ENCODE data around the gene SMAD7. TPM values are rescaled to one million over a fixed set of nuclear protein-coding genes. Genes with fewer than 3 reads are reported as not detected.

Gene SMAD7
- polyA plus RNA-seq, 4 donors = 17.2 to 64.1 (median 21.2) TPM

- FAIRE-seq (no peak), DNase-seq (no peak)
- peaks cover 0 to 12% (median 0%) of the 10 kb centered on the region in 3 donors for H3K36me3 ChIP-seq (ENCODE audit: control insufficient read depth in 3 of 3, insufficient read depth in 2 of 3, low read depth in 1 of 3, low read length in 3 of 3)
- no peaks in the 10 kb centered on the region for H3K9me3 ChIP-seq (ENCODE audit: control insufficient read depth in 2 of 2, insufficient read depth in 1 of 2, low read depth in 1 of 2, low read length in 1 of 2)
- WGBS, 3 donors = 50 to 57% (median 51%) methylated on average over 19 of the region's 19 CpGs
- H3K27ac ChIP-seq (ENCODE audit: low read depth in 1 of 3, low read length in 2 of 3) = peak overlapping the region; percentile 78 to 99 (median 99)
- no peaks in the 10 kb centered on the region for H3K27me3 ChIP-seq (ENCODE audit: control insufficient read depth in 3 of 3, insufficient read depth in 3 of 3, low read length in 3 of 3)
- H3K4me3 ChIP-seq (ENCODE audit: low read depth in 1 of 3, low read length in 3 of 3) = peak overlapping the region; percentile 56 to 85 (median 68)
- H3K4me1 ChIP-seq (ENCODE audit: control insufficient read depth in 3 of 3, insufficient read depth in 2 of 3, low read depth in 1 of 3, low read length in 2 of 3) = peaks cover 3 to 24% (median 10%) of the 10 kb centered on the region in 3 donors
Observed at GRCh38 chr18:48953104-48953706, 2.4 kb upstream of the SMAD7 start.

GRCh38 chr18:48952287-48953103 lies 1.7 kb upstream of the SMAD7 start:
- DNase-seq (peak; percentile 78 to 93), FAIRE-seq (no peak)
- Histone ChIP-seq H3K27me3 (ENCODE audit: control insufficient read depth in 3 of 3, insufficient read depth in 3 of 3, low read length in 3 of 3) (no peaks in the 10 kb centered on the region), H3K4me1 (ENCODE audit: control insufficient read depth in 3 of 3, insufficient read depth in 2 of 3, low read depth in 1 of 3, low read length in 2 of 3) (peaks cover 3 to 22% (median 15%) of the 10 kb centered on the region in 3 donors), H3K9me3 (ENCODE audit: control insufficient read depth in 2 of 2, insufficient read depth in 1 of 2, low read depth in 1 of 2, low read length in 1 of 2) (no peaks in the 10 kb centered on the region), H3K4me3 (ENCODE audit: low read depth in 1 of 3, low read length in 3 of 3) (peak overlapping the region; percentile 56 to 85 (median 68)), H3K27ac (ENCODE audit: low read depth in 1 of 3, low read length in 2 of 3) (peak overlapping the region; percentile 78 to 99 (median 99)), H3K36me3 (ENCODE audit: control insufficient read depth in 3 of 3, insufficient read depth in 2 of 3, low read depth in 1 of 3, low read length in 3 of 3) (peaks cover 0 to 19% (median 2%) of the 10 kb centered on the region in 3 donors)
- WGBS, 3 donors = 1% methylated on average over 61 to 67 of the region's 67 CpGs

GRCh38 chr18:48951448-48952286 lies 902 bp upstream of the SMAD7 start:
- H3K9me3 ChIP-seq (ENCODE audit: control insufficient read depth in 2 of 2, insufficient read depth in 1 of 2, low read depth in 1 of 2, low read length in 1 of 2) = no peaks in the 10 kb centered on the region
- H3K4me1 ChIP-seq (ENCODE audit: control insufficient read depth in 3 of 3, insufficient read depth in 2 of 3, low read depth in 1 of 3, low read length in 2 of 3) = peaks cover 3 to 29% (median 22%) of the 10 kb centered on the region in 3 donors
- peak overlapping the region; percentile 85 to 95 (median 91) for H3K4me3 ChIP-seq (ENCODE audit: low read depth in 1 of 3, low read length in 3 of 3)
- DNase-seq = peak; percentile 90 to 95
- FAIRE-seq = no peak
- peak overlapping the region; percentile 96 to 99 (median 97) for H3K27ac ChIP-seq (ENCODE audit: low read depth in 1 of 3, low read length in 2 of 3)
- no peaks in the 10 kb centered on the region for H3K27me3 ChIP-seq (ENCODE audit: control insufficient read depth in 3 of 3, insufficient read depth in 3 of 3, low read length in 3 of 3)
- 0 to 1% (median 1%) methylated on average over 28 to 100 of the region's 106 CpGs for WGBS, 3 donors
- peaks cover 0 to 25% (median 3%) of the 10 kb centered on the region in 3 donors for H3K36me3 ChIP-seq (ENCODE audit: control insufficient read depth in 3 of 3, insufficient read depth in 2 of 3, low read depth in 1 of 3, low read length in 3 of 3)

- Histone ChIP-seq H3K9me3 (ENCODE audit: control insufficient read depth in 2 of 2, insufficient read depth in 1 of 2, low read depth in 1 of 2, low read length in 1 of 2) (no peaks in the 10 kb centered on the region), H3K4me3 (ENCODE audit: low read depth in 1 of 3, low read length in 3 of 3) (peak overlapping the region; percentile 91 to 95 (median 93)), H3K36me3 (ENCODE audit: control insufficient read depth in 3 of 3, insufficient read depth in 2 of 3, low read depth in 1 of 3, low read length in 3 of 3) (peaks cover 0 to 40% (median 3%) of the 10 kb centered on the region in 3 donors), H3K27me3 (ENCODE audit: control insufficient read depth in 3 of 3, insufficient read depth in 3 of 3, low read length in 3 of 3) (no peaks in the 10 kb centered on the region), H3K4me1 (ENCODE audit: control insufficient read depth in 3 of 3, insufficient read depth in 2 of 3, low read depth in 1 of 3, low read length in 2 of 3) (peaks cover 7 to 32% (median 19%) of the 10 kb centered on the region in 3 donors), H3K27ac (ENCODE audit: low read depth in 1 of 3, low read length in 2 of 3) (peak overlapping the region; percentile 88 to 97 (median 95))
- 0 to 1% (median 0%) methylated on average over 61 to 79 of the region's 79 CpGs for WGBS, 3 donors
- no peak for FAIRE-seq
- DNase-seq = peak; percentile 69
Observed at GRCh38 chr18:48949606-48950535, 894 bp downstream of the SMAD7 start.

- peaks cover 8 to 40% (median 27%) of the 10 kb centered on the region in 3 donors for H3K4me1 ChIP-seq (ENCODE audit: control insufficient read depth in 3 of 3, insufficient read depth in 2 of 3, low read depth in 1 of 3, low read length in 2 of 3)
- 0 to 1% (median 0%) methylated on average over 27 of the region's 27 CpGs for WGBS, 3 donors
- peaks cover 0 to 47% (median 3%) of the 10 kb centered on the region in 3 donors for H3K36me3 ChIP-seq (ENCODE audit: control insufficient read depth in 3 of 3, insufficient read depth in 2 of 3, low read depth in 1 of 3, low read length in 3 of 3)
- H3K4me3 ChIP-seq (ENCODE audit: low read depth in 1 of 3, low read length in 3 of 3) = peak overlapping the region; percentile 91 to 95 (median 93)
- no peak for FAIRE-seq
- H3K27ac ChIP-seq (ENCODE audit: low read depth in 1 of 3, low read length in 2 of 3) = peak overlapping the region; percentile 88 to 97 (median 95)
- H3K27me3 ChIP-seq (ENCODE audit: control insufficient read depth in 3 of 3, insufficient read depth in 3 of 3, low read length in 3 of 3) = no peaks in the 10 kb centered on the region
- no peaks in the 10 kb centered on the region for H3K9me3 ChIP-seq (ENCODE audit: control insufficient read depth in 2 of 2, insufficient read depth in 1 of 2, low read depth in 1 of 2, low read length in 1 of 2)
- peak; percentile 66 to 78 for DNase-seq
Observed at GRCh38 chr18:48949050-48949605, 1.6 kb downstream of the SMAD7 start.

- FAIRE-seq (no peak), DNase-seq (peak in 1 of 2 donors; percentile 80)
- peak overlapping the region; percentile 88 to 97 (median 95) for H3K27ac ChIP-seq (ENCODE audit: low read depth in 1 of 3, low read length in 2 of 3)
- WGBS, 3 donors = 1 to 2% (median 1%) methylated on average over 45 to 52 of the region's 52 CpGs
- peaks cover 0 to 55% (median 3%) of the 10 kb centered on the region in 3 donors for H3K36me3 ChIP-seq (ENCODE audit: control insufficient read depth in 3 of 3, insufficient read depth in 2 of 3, low read depth in 1 of 3, low read length in 3 of 3)
- H3K4me1 ChIP-seq (ENCODE audit: control insufficient read depth in 3 of 3, insufficient read depth in 2 of 3, low read depth in 1 of 3, low read length in 2 of 3) = peaks cover 12 to 45% (median 31%) of the 10 kb centered on the region in 3 donors
- H3K27me3 ChIP-seq (ENCODE audit: control insufficient read depth in 3 of 3, insufficient read depth in 3 of 3, low read length in 3 of 3) = no peaks in the 10 kb centered on the region
- peak overlapping the region; percentile 91 to 95 (median 93) for H3K4me3 ChIP-seq (ENCODE audit: low read depth in 1 of 3, low read length in 3 of 3)
- no peaks in the 10 kb centered on the region for H3K9me3 ChIP-seq (ENCODE audit: control insufficient read depth in 2 of 2, insufficient read depth in 1 of 2, low read depth in 1 of 2, low read length in 1 of 2)
Observed at GRCh38 chr18:48948112-48949049, 2.4 kb downstream of the SMAD7 start.

All from small intestine (tissue), 7 donors.